ENCODE data around the gene ARL15. TPM values are rescaled to one million over a fixed set of nuclear protein-coding genes. Genes with fewer than 3 reads are reported as not detected.

Gene ARL15
- total RNA-seq, 3 donors from 2014 or later: 29.0 to 65.0 (median 42.9) TPM

GRCh38 chr5:53944981-53945380 lies 365.4 kb downstream of the ARL15 start:
- H3K4me3 ChIP-seq: no peak overlapping the region
- H3K27ac ChIP-seq: no peak overlapping the region
- DNase-seq (ENCODE audit: low spot score in 2 of 2): no peak
- TF ChIP-seq POLR2AphosphoS5 (IDR thresholded peaks at IDR 0.05) (no peak), POLR2A (IDR thresholded peaks at IDR 0.05) (no peak)
- TF ChIP-seq, protein P1, sequence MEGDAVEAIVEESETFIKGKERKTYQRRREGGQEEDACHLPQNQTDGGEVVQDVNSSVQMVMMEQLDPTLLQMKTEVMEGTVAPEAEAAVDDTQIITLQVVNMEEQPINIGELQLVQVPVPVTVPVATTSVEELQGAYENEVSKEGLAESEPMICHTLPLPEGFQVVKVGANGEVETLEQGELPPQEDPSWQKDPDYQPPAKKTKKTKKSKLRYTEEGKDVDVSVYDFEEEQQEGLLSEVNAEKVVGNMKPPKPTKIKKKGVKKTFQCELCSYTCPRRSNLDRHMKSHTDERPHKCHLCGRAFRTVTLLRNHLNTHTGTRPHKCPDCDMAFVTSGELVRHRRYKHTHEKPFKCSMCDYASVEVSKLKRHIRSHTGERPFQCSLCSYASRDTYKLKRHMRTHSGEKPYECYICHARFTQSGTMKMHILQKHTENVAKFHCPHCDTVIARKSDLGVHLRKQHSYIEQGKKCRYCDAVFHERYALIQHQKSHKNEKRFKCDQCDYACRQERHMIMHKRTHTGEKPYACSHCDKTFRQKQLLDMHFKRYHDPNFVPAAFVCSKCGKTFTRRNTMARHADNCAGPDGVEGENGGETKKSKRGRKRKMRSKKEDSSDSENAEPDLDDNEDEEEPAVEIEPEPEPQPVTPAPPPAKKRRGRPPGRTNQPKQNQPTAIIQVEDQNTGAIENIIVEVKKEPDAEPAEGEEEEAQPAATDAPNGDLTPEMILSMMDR (IDR thresholded peaks at IDR 0.05): no peak
- no peaks in the 10 kb centered on the region for H3K36me3 ChIP-seq
- intact Hi-C loops (cut with DNase I; ENCODE audit: low total_unique reads): no loop called here
- no peaks in the 10 kb centered on the region for H3K9me3 ChIP-seq
- no peaks in the 10 kb centered on the region for H3K27me3 ChIP-seq
- peaks cover 0 to 3% of the 10 kb centered on the region in 2 donors for H3K4me1 ChIP-seq

DNA sequence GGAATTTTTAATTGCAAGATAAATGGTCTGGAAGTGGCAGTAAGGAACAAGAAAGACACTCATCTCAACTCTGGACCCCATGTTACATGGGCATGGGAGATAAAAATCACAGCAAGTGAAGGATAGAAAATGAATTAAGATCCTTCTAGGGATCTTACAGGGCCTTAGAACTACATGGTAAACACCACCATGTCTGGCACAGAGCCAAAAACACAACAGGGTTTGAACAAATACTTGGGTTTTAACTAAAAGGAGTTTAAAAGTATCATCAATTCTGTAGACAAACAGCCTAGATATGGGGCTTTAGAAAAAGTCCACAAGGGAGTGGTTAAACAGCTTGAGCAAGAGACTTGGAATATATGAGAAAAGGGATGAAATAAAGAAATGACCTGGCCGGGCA lies 366.4 kb downstream of the ARL15 start:
- Histone ChIP-seq H3K4me3 (no peak overlapping the region), H3K9me3 (no peaks in the 10 kb centered on the region), H3K27me3 (no peaks in the 10 kb centered on the region), H3K27ac (no peak overlapping the region), H3K36me3 (no peaks in the 10 kb centered on the region), H3K4me1 (peaks cover 0 to 3% of the 10 kb centered on the region in 2 donors)
- DNase-seq (ENCODE audit: low spot score in 2 of 2): no peak
- TF ChIP-seq, protein P1 (IDR thresholded peaks at IDR 0.05): no peak
- TF ChIP-seq POLR2AphosphoS5 (IDR thresholded peaks at IDR 0.05): no peak
- TF ChIP-seq POLR2A (IDR thresholded peaks at IDR 0.05): no peak
- intact Hi-C loops (cut with DNase I; ENCODE audit: low total_unique reads): no loop called here

DNA sequence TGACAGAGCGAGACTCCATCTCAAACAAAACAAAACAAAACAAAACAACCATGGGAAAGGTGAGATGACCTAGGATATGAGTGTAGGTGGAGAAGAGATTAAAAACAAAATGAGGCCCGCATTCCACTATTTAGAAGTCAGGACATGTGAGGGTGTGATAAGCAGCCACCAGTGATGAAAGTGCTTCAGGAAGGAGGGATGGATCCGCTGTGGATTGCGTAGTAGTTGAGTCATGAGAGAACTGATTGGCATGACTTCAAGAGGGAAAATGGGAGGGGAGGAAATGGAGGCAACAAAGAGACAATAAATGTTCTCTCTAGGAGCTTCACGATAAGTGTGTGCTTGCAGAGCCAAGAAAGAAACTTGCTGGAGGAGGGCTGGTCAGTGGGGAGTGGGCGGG lies 367.6 kb downstream of the ARL15 start:
- intact Hi-C loops (cut with DNase I; ENCODE audit: low total_unique reads): no loop called here
- Histone ChIP-seq H3K27ac (peak overlapping the region in 1 of 2 donors; percentile 54), H3K4me1 (peaks cover 0 to 3% of the 10 kb centered on the region in 2 donors), H3K4me3 (no peak overlapping the region), H3K36me3 (no peaks in the 10 kb centered on the region), H3K27me3 (no peaks in the 10 kb centered on the region), H3K9me3 (no peaks in the 10 kb centered on the region)
- no peak for DNase-seq (ENCODE audit: low spot score in 2 of 2)
- peak in 1 of 3 donors; percentile 45 for TF ChIP-seq POLR2AphosphoS5 (IDR thresholded peaks at IDR 0.05)
- TF ChIP-seq, protein P1 (IDR thresholded peaks at IDR 0.05): no peak

DNA sequence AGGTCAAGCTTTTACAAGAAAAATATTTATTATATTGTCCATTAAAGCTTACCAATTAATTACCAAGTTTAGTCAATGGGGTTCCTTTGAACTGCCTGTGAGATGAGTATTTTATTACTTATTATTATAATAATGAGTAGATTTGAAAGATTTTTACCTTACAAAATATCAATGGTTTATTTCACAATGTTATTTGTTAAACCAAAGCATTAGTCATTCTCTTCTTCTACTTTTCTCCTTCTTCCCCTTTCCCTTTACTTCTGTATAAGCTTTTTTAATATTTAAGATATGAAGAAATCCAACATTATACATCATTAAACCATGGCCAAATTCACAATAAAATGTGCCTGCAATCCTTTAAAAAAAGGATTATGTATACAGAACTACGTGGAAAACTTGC lies 369.5 kb downstream of the ARL15 start:
- intact Hi-C loops (cut with DNase I; ENCODE audit: low total_unique reads): no loop called here
- H3K36me3 ChIP-seq: no peaks in the 10 kb centered on the region
- no peak overlapping the region for H3K27ac ChIP-seq
- no peak overlapping the region for H3K4me3 ChIP-seq
- no peak for DNase-seq (ENCODE audit: low spot score in 2 of 2)
- H3K4me1 ChIP-seq: no peaks in the 10 kb centered on the region
- no peaks in the 10 kb centered on the region for H3K27me3 ChIP-seq
- no peak for TF ChIP-seq POLR2A (IDR thresholded peaks at IDR 0.05)
- TF ChIP-seq, protein P1 (IDR thresholded peaks at IDR 0.05): no peak
- TF ChIP-seq POLR2AphosphoS5 (IDR thresholded peaks at IDR 0.05): no peak
- H3K9me3 ChIP-seq: no peaks in the 10 kb centered on the region

- H3K9me3 ChIP-seq: no peaks in the 10 kb centered on the region
- DNase-seq (ENCODE audit: low spot score in 2 of 2): no peak
- no peaks in the 10 kb centered on the region for H3K4me1 ChIP-seq
- H3K27me3 ChIP-seq: no peaks in the 10 kb centered on the region
- no peaks in the 10 kb centered on the region for H3K36me3 ChIP-seq
- no peak overlapping the region for H3K27ac ChIP-seq
- H3K4me3 ChIP-seq: no peak overlapping the region
- TF ChIP-seq POLR2A (IDR thresholded peaks at IDR 0.05) (no peak), POLR2AphosphoS5 (IDR thresholded peaks at IDR 0.05) (no peak)
- TF ChIP-seq, protein P1 (IDR thresholded peaks at IDR 0.05): no peak
- intact Hi-C loops (cut with DNase I; ENCODE audit: low total_unique reads): no loop called here
These were observed 372.9 kb downstream of the ARL15 start for GRCh38 chr5:53937467-53937866.

All from breast epithelium (tissue), 4 donors.